GM23338 (cell line): ENCODE measurements around the gene PTGIS. TPM values are rescaled to one million over a fixed set of nuclear protein-coding genes. Genes with fewer than 3 reads are reported as not detected.

Experiments used
- ATAC-seq: fragments of 200-7000 bp; cut with Tn5 transposase; 3 replicates; pipeline ENCODE4 v1.9.1; 2020
- DNase-seq: peaks from one replicate; pipeline ENCODE4 v3.0.0-alpha.2; 2015; ENCODE audit warnings: low spot score
- H2AFZ ChIP-seq: fragments of 200-600 bp; sonication (generic); 2 replicates; pipeline ENCODE4 v1.8.0; 2016; ENCODE audit warnings: antibody characterized with exemption, mild to moderate bottlenecking, moderate library complexity
- H3F3A ChIP-seq: fragments of 200-600 bp; sonication (generic); replicated peaks from 2 replicates; pipeline ENCODE4 v1.8.0; 2017; ENCODE audit warnings: antibody characterized with exemption, mixed run types, low read depth
- H3K27ac ChIP-seq: fragments of 200-600 bp; sonication (generic); 2 replicates; pipeline ENCODE4 v1.6.1; 2016; ENCODE audit warnings: low read depth
- H3K27me3 ChIP-seq: fragments of 200-600 bp; sonication (generic); 2 replicates; pipeline ENCODE4 v1.8.0; 2016; ENCODE audit warnings: mild to moderate bottlenecking, mixed run types, moderate library complexity; ENCODE audit not compliant: insufficient read depth
- H3K36me3 ChIP-seq: fragments of 200-600 bp; sonication (generic); 2 replicates; pipeline ENCODE4 v1.8.0; 2016; ENCODE audit warnings: mild to moderate bottlenecking; ENCODE audit not compliant: insufficient read depth
- H3K4me1 ChIP-seq: fragments of 200-600 bp; sonication (generic); 2 replicates; pipeline ENCODE4 v1.8.0; 2016; ENCODE audit warnings: mild to moderate bottlenecking, moderate library complexity; ENCODE audit not compliant: insufficient read depth
- H3K4me2 ChIP-seq: fragments of 200-600 bp; sonication (generic); 2 replicates; pipeline ENCODE4 v1.7.1; 2017; ENCODE audit warnings: mixed run types
- H3K4me3 ChIP-seq: fragments of 200-600 bp; sonication (generic); 2 replicates; pipeline ENCODE4 v1.6.1; 2016; ENCODE audit warnings: mixed run types
- H3K79me2 ChIP-seq: fragments of 200-600 bp; sonication (generic); replicated peaks from 2 replicates; pipeline ENCODE4 v1.8.0; 2017; ENCODE audit warnings: mild to moderate bottlenecking; ENCODE audit not compliant: insufficient read depth
- H3K9me2 ChIP-seq: fragments of 200-600 bp; sonication (generic); 2 replicates; pipeline ENCODE4 v1.8.0; 2017; ENCODE audit not compliant: insufficient read depth
- H4K20me1 ChIP-seq: fragments of 200-600 bp; sonication (generic); replicated peaks from 2 replicates; pipeline ENCODE4 v1.8.0; 2017; ENCODE audit warnings: mild to moderate bottlenecking; ENCODE audit not compliant: insufficient read depth
- H3K27ac Mint-ChIP-seq: 2 replicates; pipeline ENCODE4 v1.8.0; 2020; ENCODE audit warnings: inconsistent platforms, mild to moderate bottlenecking, moderate library complexity, mixed read lengths
- H3K27me3 Mint-ChIP-seq: 3 replicates; pipeline ENCODE4 v1.8.0; 2022; ENCODE audit warnings: low read depth, mild to moderate bottlenecking, moderate library complexity, mixed read lengths, inconsistent platforms; ENCODE audit not compliant: insufficient read depth, poor library complexity
- H3K36me3 Mint-ChIP-seq: 3 replicates; pipeline ENCODE4 v1.8.0; 2021; ENCODE audit warnings: low read depth, mild to moderate bottlenecking, inconsistent platforms, moderate library complexity, mixed read lengths
- H3K4me1 Mint-ChIP-seq: 3 replicates; pipeline ENCODE4 v1.8.0; 2020; ENCODE audit warnings: mild to moderate bottlenecking, inconsistent platforms, mixed read lengths
- H3K4me3 Mint-ChIP-seq: 3 replicates; pipeline ENCODE4 v1.8.0; 2021; ENCODE audit warnings: moderate library complexity, mild to moderate bottlenecking, inconsistent platforms, mixed read lengths
- H3K9me3 Mint-ChIP-seq: 3 replicates; pipeline ENCODE4 v1.8.0; 2020; ENCODE audit warnings: moderate library complexity, mild to moderate bottlenecking, inconsistent platforms, mixed read lengths
- CREB1 ChIP-seq: fragments of 250-450 bp; sonication (Bioruptor Pico); IDR thresholded peaks from 2 replicates; pipeline ENCODE4 v1.5.0; 2020; ENCODE audit warnings: low read depth, mild to moderate bottlenecking, moderate library complexity
- ETS1 ChIP-seq: IDR thresholded peaks from 2 replicates; pipeline ENCODE4 v1.6.1; 2016; ENCODE audit warnings: antibody characterized with exemption
- EZH2 ChIP-seq: fragments of 200-600 bp; sonication (generic); IDR thresholded peaks from one replicate; pipeline ENCODE4 v1.8.0; 2017; ENCODE audit warnings: antibody characterized with exemption, mild to moderate bottlenecking, low read depth; ENCODE audit not compliant: unreplicated experiment
- EZH2phosphoT487 ChIP-seq: fragments of 200-600 bp; sonication (generic); IDR thresholded peaks from one replicate; pipeline ENCODE4 v1.8.1; 2018; ENCODE audit warnings: antibody characterized with exemption; ENCODE audit not compliant: unreplicated experiment
- JUNB ChIP-seq: IDR thresholded peaks from one replicate; pipeline ENCODE4 v1.6.1; 2016; ENCODE audit warnings: antibody characterized with exemption; ENCODE audit not compliant: unreplicated experiment
- POLR2AphosphoS5 ChIP-seq: IDR thresholded peaks from 2 replicates; pipeline ENCODE4 v1.6.1; 2016; ENCODE audit warnings: antibody characterized with exemption, low read depth
- STAT1 ChIP-seq: IDR thresholded peaks from one replicate; pipeline ENCODE4 v1.6.1; 2016; ENCODE audit warnings: antibody characterized with exemption; ENCODE audit not compliant: unreplicated experiment
- ZNF114 ChIP-seq: fragments of 250-450 bp; sonication (Bioruptor Pico); IDR thresholded peaks from 2 replicates; pipeline ENCODE4 v1.5.0; 2020; ENCODE audit warnings: mild to moderate bottlenecking, moderate library complexity
- ZNF331 ChIP-seq: fragments of 250-450 bp; sonication (Bioruptor Pico); IDR thresholded peaks from 2 replicates; pipeline ENCODE4 v1.5.0; 2020; ENCODE audit warnings: low read depth, mild to moderate bottlenecking, moderate library complexity
- polyA plus RNA-seq: library from polyadenylated mRNA; unstranded; fragments of >200 nt; fragmentation: Nextera tagmentation; extraction: Ambion mirVana; gene quantifications from 2 replicates; pipeline ENCODE4 v1.2.1, GENCODE V29; 2016
- total RNA-seq: library from RNA; depleted of rRNA; stranded (reverse); fragments of >200 nt; shearing (Covaris generic); gene quantifications from 2 replicates; pipeline ENCODE4 v1.2.3, GENCODE V29; 2014
- TF ChIP-seq, protein P1 (sequence below), 2 experiments: fragments of 200-600 bp in 1 of 2; sonication (generic) in 1 of 2; conservative IDR thresholded peaks; 2 replicates each; pipeline versions ENCODE4 v1.5.1 to v1.6.1; 2016 to 2017; ENCODE audit warnings: antibody characterized with exemption in 2 of 2, low read depth in 2 of 2, mild to moderate bottlenecking in 2 of 2, moderate library complexity in 1 of 2
- TF ChIP-seq, protein P2 (sequence below): IDR thresholded peaks from one replicate; pipeline ENCODE4 v1.6.1; 2018; ENCODE audit warnings: antibody characterized with exemption; ENCODE audit not compliant: unreplicated experiment

PTGIS gene
- total and polyA plus RNA-seq, 2 experiments from 2014 or later: 6.6 to 28.7 TPM

DNA sequence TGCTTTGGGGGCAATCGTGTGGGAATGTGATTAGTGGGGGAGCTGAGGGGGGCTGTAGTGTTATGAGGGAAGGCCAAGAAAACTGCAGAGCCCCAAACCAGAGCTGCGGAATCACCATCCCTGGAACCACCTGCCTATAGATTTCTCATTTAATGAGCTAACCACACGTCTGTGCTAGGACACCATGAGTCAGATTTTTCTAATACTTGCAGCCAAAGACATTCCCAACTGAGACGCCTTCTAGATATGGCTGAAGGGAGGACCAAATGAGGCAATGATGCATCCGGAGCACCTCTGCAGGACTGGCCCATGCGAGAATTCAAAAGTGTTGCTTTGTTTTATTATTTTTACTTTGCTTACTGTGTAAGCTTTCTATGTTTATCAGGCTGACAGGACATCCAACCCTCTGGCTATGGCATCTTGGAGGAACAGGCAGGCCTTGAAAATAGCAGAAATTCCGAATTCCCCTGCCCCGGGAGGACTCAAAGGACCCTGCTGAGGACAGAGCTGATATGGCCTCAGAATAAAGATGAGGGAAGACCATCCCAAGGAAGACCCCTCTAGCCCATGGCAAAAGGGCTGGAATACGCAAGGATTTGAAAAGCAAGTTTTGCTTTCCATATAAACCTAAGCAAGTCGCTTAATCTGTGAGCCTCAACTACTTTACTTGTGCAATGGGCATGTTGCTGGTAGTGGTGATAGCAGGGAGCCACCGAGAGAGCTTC lies 3.1 kb upstream of the PTGIS start:
- Histone ChIP-seq H3K9me2 (no peaks in the 10 kb centered on the region), H4K20me1 (no peaks in the 10 kb centered on the region), H3K79me2 (peaks cover 17% of the 10 kb centered on the region), H3K4me3 (no peak overlapping the region), H3F3A (0 out of 2 replicates have a peak, but pooled peaks cover 8% of the 10 kb centered on the region), H3K27ac (no peak overlapping the region), H3K4me2 (no peak overlapping the region), H2AFZ (no peak overlapping the region), H3K4me1 (peaks cover 42% of the 10 kb centered on the region), H3K36me3 (no peaks in the 10 kb centered on the region), H3K27me3 (no peaks in the 10 kb centered on the region)
- TF ChIP-seq, protein P1, sequence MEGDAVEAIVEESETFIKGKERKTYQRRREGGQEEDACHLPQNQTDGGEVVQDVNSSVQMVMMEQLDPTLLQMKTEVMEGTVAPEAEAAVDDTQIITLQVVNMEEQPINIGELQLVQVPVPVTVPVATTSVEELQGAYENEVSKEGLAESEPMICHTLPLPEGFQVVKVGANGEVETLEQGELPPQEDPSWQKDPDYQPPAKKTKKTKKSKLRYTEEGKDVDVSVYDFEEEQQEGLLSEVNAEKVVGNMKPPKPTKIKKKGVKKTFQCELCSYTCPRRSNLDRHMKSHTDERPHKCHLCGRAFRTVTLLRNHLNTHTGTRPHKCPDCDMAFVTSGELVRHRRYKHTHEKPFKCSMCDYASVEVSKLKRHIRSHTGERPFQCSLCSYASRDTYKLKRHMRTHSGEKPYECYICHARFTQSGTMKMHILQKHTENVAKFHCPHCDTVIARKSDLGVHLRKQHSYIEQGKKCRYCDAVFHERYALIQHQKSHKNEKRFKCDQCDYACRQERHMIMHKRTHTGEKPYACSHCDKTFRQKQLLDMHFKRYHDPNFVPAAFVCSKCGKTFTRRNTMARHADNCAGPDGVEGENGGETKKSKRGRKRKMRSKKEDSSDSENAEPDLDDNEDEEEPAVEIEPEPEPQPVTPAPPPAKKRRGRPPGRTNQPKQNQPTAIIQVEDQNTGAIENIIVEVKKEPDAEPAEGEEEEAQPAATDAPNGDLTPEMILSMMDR (conservative IDR thresholded peaks at IDR 0.05; ENCODE audit: low read depth in 2 of 2): no peak
- no peak for TF ChIP-seq ZNF331 (CRISPR knock-in tag)
- no peak for ATAC-seq
- DNase-seq: no peak
- Mint-ChIP-seq H3K9me3 (no peaks in the 10 kb centered on the region), H3K27me3 (peaks cover 16% of the 10 kb centered on the region), H3K36me3 (peaks cover 2% of the 10 kb centered on the region; the same call in 2 of the 3 replicates), H3K27ac (no peak overlapping the region), H3K4me3 (no peak overlapping the region), H3K4me1 (peaks cover 44% of the 10 kb centered on the region)

- Mint-ChIP-seq H3K27ac (no peak overlapping the region), H3K4me1 (peaks cover 45% of the 10 kb centered on the region), H3K4me3 (no peak overlapping the region), H3K9me3 (no peaks in the 10 kb centered on the region), H3K27me3 (peaks cover 16% of the 10 kb centered on the region), H3K36me3 (peaks cover 6% of the 10 kb centered on the region; the same call in 2 of the 3 replicates)
- Histone ChIP-seq H3K27ac (no peak overlapping the region), H3K36me3 (no peaks in the 10 kb centered on the region), H3K4me3 (no peak overlapping the region), H3K4me2 (no peak overlapping the region), H3K27me3 (no peaks in the 10 kb centered on the region), H3K79me2 (peaks cover 23% of the 10 kb centered on the region), H4K20me1 (no peaks in the 10 kb centered on the region), H3F3A (0 out of 2 replicates have a peak, but pooled peaks cover 8% of the 10 kb centered on the region), H3K9me2 (no peaks in the 10 kb centered on the region), H2AFZ (no peak overlapping the region), H3K4me1 (peaks cover 44% of the 10 kb centered on the region)
- DNase-seq (no peak), ATAC-seq (no peak)
- TF ChIP-seq, protein P1 (conservative IDR thresholded peaks at IDR 0.05; ENCODE audit: low read depth in 2 of 2): no peak
- TF ChIP-seq STAT1 (no peak), ZNF114 (no peak), JUNB (no peak), ETS1 (no peak), POLR2AphosphoS5 (no peak), EZH2 (no peak), CREB1 (CRISPR knock-in tag) (no peak), EZH2phosphoT487 (no peak)
- TF ChIP-seq, protein P2, sequence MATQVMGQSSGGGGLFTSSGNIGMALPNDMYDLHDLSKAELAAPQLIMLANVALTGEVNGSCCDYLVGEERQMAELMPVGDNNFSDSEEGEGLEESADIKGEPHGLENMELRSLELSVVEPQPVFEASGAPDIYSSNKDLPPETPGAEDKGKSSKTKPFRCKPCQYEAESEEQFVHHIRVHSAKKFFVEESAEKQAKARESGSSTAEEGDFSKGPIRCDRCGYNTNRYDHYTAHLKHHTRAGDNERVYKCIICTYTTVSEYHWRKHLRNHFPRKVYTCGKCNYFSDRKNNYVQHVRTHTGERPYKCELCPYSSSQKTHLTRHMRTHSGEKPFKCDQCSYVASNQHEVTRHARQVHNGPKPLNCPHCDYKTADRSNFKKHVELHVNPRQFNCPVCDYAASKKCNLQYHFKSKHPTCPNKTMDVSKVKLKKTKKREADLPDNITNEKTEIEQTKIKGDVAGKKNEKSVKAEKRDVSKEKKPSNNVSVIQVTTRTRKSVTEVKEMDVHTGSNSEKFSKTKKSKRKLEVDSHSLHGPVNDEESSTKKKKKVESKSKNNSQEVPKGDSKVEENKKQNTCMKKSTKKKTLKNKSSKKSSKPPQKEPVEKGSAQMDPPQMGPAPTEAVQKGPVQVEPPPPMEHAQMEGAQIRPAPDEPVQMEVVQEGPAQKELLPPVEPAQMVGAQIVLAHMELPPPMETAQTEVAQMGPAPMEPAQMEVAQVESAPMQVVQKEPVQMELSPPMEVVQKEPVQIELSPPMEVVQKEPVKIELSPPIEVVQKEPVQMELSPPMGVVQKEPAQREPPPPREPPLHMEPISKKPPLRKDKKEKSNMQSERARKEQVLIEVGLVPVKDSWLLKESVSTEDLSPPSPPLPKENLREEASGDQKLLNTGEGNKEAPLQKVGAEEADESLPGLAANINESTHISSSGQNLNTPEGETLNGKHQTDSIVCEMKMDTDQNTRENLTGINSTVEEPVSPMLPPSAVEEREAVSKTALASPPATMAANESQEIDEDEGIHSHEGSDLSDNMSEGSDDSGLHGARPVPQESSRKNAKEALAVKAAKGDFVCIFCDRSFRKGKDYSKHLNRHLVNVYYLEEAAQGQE: no peak
Observed at GRCh38 chr20:49570161-49570827, 2.4 kb upstream of the PTGIS start.
